DND-41 (cell line): Measurements from ENCODE around the gene MLX.

Experiments used
- ATAC-seq: fragments of 200-7000 bp; cut with Tn5 transposase; 3 replicates; pipeline ENCODE4 v1.9.1; 2021; ENCODE audit warnings: low read depth; ENCODE audit not compliant: insufficient read depth
- DNase-seq: peaks from one replicate; pipeline ENCODE4 v3.0.0-alpha.2; 2020
- H2AFZ ChIP-seq: 2 replicates; pipeline ENCODE4 v1.6.0; 2012; ENCODE audit warnings: low read depth, low read length
- H3K27ac ChIP-seq: 2 replicates; pipeline ENCODE4 v1.5.1; 2012; ENCODE audit warnings: low read length, inconsistent platforms
- H3K27me3 ChIP-seq: fragments of 200-600 bp; sonication (generic); 2 replicates; pipeline ENCODE4 v1.6.0; 2012; ENCODE audit warnings: low read length, mild to moderate bottlenecking, inconsistent platforms; ENCODE audit not compliant: insufficient read depth, poor library complexity
- H3K36me3 ChIP-seq: 2 replicates; pipeline ENCODE4 v1.5.1; 2012; ENCODE audit warnings: low read length, inconsistent platforms; ENCODE audit not compliant: insufficient read depth
- H3K4me1 ChIP-seq: 2 replicates; pipeline ENCODE4 v1.5.1; 2012; ENCODE audit warnings: mild to moderate bottlenecking, low read length; ENCODE audit not compliant: insufficient read depth
- H3K4me2 ChIP-seq: 2 replicates; pipeline ENCODE4 v1.6.0; 2012; ENCODE audit warnings: mild to moderate bottlenecking, moderate library complexity, low read length, inconsistent platforms; ENCODE audit not compliant: insufficient read depth
- H3K4me3 ChIP-seq, 2 experiments: fragments of 200-600 bp in 1 of 2; shearing (Covaris generic) in 1 of 2; 2 replicates each; pipeline ENCODE4 v1.5.1; 2012 to 2016; ENCODE audit warnings: inconsistent platforms in 2 of 2, low read length in 2 of 2, mild to moderate bottlenecking in 2 of 2, low read depth in 1 of 2, moderate library complexity in 1 of 2
- H3K79me2 ChIP-seq: 2 replicates; pipeline ENCODE4 v1.6.0; 2012; ENCODE audit warnings: low read length, inconsistent platforms; ENCODE audit not compliant: insufficient read depth
- H3K9ac ChIP-seq: 2 replicates; pipeline ENCODE4 v1.6.0; 2012; ENCODE audit warnings: low read depth, mild to moderate bottlenecking, inconsistent platforms, low read length, moderate library complexity
- H3K9me3 ChIP-seq: 2 replicates; pipeline ENCODE4 v1.5.1; 2012; ENCODE audit warnings: low read length, moderate library complexity, mild to moderate bottlenecking, inconsistent platforms; ENCODE audit not compliant: insufficient read depth, severe bottlenecking
- H4K20me1 ChIP-seq: 2 replicates; pipeline ENCODE4 v1.6.0; 2012; ENCODE audit warnings: low read length; ENCODE audit not compliant: insufficient read depth
- CTCF ChIP-seq: IDR thresholded peaks from 2 replicates; pipeline ENCODE4 v1.5.1; 2012; ENCODE audit warnings: borderline replicate concordance, low read length, moderate library complexity, mild to moderate bottlenecking; ENCODE audit not compliant: poor library complexity, severe bottlenecking; ENCODE audit errors: extremely low read depth
- EZH2 ChIP-seq: IDR thresholded peaks from 3 replicates; pipeline ENCODE4 v1.6.1; 2012; ENCODE audit warnings: borderline replicate concordance, low read depth, mild to moderate bottlenecking, moderate library complexity, low read length, inconsistent platforms; ENCODE audit not compliant: severe bottlenecking

MLX gene

DNA sequence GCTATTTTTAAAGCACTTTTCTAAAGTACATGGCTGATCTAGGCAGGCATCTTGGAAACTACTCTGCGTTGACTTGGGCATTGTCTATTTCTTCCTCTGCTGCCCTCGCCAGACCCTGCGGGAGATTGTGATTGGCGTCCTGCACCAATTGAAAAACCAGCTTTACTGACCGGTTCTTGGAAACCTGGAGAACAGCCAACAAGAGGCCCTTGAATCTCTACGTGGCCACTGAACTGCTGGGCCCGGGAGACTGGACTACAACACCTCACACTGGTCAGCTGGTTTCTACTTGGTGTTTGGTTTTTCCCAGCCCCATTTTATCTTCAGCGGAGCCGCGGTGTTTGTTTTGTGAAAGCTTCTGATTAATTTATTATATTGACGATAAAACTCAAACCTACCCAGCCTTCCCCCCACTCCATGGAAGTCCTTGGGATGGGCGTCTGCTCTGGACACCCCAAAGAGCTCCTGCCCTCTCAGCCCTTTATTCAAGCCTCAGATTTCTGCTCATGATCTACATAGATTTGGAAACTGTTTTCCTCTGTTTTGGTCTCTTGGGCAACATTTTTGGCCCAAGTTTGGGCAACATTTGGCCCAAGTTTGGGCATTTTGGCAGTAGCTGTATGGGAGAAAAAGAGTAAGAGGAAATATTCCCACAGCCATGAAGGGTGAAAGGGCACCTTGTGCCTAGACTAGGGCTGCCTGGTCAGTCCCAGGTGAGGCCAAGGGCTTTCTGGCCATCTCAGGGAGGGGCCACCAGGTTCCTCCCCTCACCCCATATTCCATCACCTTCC, 4.7 kb downstream of the MLX start:
- Histone ChIP-seq H2AFZ (no peak overlapping the region), H3K9ac (no peak overlapping the region), H3K79me2 (peaks cover 85% of the 10 kb centered on the region), H3K36me3 (peaks cover 87% of the 10 kb centered on the region), H4K20me1 (peaks cover 22% of the 10 kb centered on the region; the same call in 1 of the 2 replicates), H3K27me3 (no peaks in the 10 kb centered on the region), H3K4me3 (no peak overlapping the region), H3K27ac (no peak overlapping the region), H3K4me2 (peak overlapping the region; percentile 5; the same call in 1 of the 2 replicates), H3K9me3 (no peaks in the 10 kb centered on the region), H3K4me1 (peaks cover 62% of the 10 kb centered on the region)
- DNase-seq (no peak), ATAC-seq (no peak)
- TF ChIP-seq EZH2 (no peak), CTCF (no peak)

- TF ChIP-seq EZH2 (no peak), CTCF (no peak)
- 0 out of 2 replicates have a peak overlapping the region, but pooled peaks have one; percentile 26 for H3K27ac ChIP-seq
- no peak for ATAC-seq
Measured at GRCh38 chr17:42573095-42573494, 6.2 kb downstream of the MLX start.

GRCh38 chr17:42574463-42574862, 7.6 kb downstream of the MLX start:
- ATAC-seq: no peak
- Histone ChIP-seq H3K9me3 (no peaks in the 10 kb centered on the region), H3K4me1 (peaks cover 58% of the 10 kb centered on the region), H3K9ac (no peak overlapping the region), H3K27me3 (no peaks in the 10 kb centered on the region), H3K4me3 (no peak overlapping the region), H3K79me2 (peaks cover 86% of the 10 kb centered on the region), H2AFZ (no peak overlapping the region), H3K36me3 (peaks cover 70% of the 10 kb centered on the region), H3K27ac (no peak overlapping the region), H4K20me1 (peaks cover 14% of the 10 kb centered on the region; the same call in 1 of the 2 replicates), H3K4me2 (0 out of 2 replicates have a peak overlapping the region, but pooled peaks have one; percentile 2)
- no peak for DNase-seq
- TF ChIP-seq CTCF (no peak), EZH2 (no peak)

More at GRCh38 chr17:42573095-42573494, 6.2 kb downstream of the MLX start:
- peaks cover 78% of the 10 kb centered on the region for H3K36me3 ChIP-seq
- no peaks in the 10 kb centered on the region for H3K27me3 ChIP-seq
- H3K79me2 ChIP-seq: peaks cover 88% of the 10 kb centered on the region
- no peak overlapping the region for H2AFZ ChIP-seq
- H3K9ac ChIP-seq: no peak overlapping the region
- peaks cover 61% of the 10 kb centered on the region for H3K4me1 ChIP-seq
- H4K20me1 ChIP-seq: peaks cover 19% of the 10 kb centered on the region; the same call in 1 of the 2 replicates
- H3K9me3 ChIP-seq: no peaks in the 10 kb centered on the region
- no peak for DNase-seq
- no peak overlapping the region for H3K4me2 ChIP-seq
- H3K4me3 ChIP-seq: no peak overlapping the region
